Measurements from ENCODE around the gene MRPL16.
"Not testable (repeated sequence)": the region's sequence is repeated elsewhere in the genome, so short reads cannot be mapped to it uniquely, and the experiment has no call there.

The MRPL16 gene

GRCh38 chr11:59810911-59811259 lies 307 bp upstream of the MRPL16 start:
- no peak for DNase-seq (ENCODE audit: low read depth)

GRCh38 chr11:59807047-59807610 lies 3.4 kb downstream of the MRPL16 start:
- no peak for DNase-seq (ENCODE audit: low read depth)

- DNase-seq (ENCODE audit: low read depth) = no peak
Measured at GRCh38 chr11:59804061-59804460, 6.5 kb downstream of the MRPL16 start.

GRCh38 chr11:59802639-59803176 lies 7.9 kb downstream of the MRPL16 start:
- peak; percentile 24 for DNase-seq (ENCODE audit: low read depth)

- DNase-seq (ENCODE audit: low read depth) = no peak
Measured at GRCh38 chr11:59801981-59802638, 8.5 kb downstream of the MRPL16 start.

GRCh38 chr11:59801160-59801706 lies 9.3 kb downstream of the MRPL16 start:
- no peak for DNase-seq (ENCODE audit: low read depth)

- no peak for DNase-seq (ENCODE audit: low read depth)
Measured at GRCh38 chr11:59800390-59801025, 10.1 kb downstream of the MRPL16 start.

- DNase-seq (ENCODE audit: low read depth) = no peak
Measured at GRCh38 chr11:59794417-59794816, 16.2 kb downstream of the MRPL16 start.

- DNase-seq (ENCODE audit: low read depth) = no peak
Measured at GRCh38 chr11:59792507-59792906, 18.1 kb downstream of the MRPL16 start.

- DNase-seq (ENCODE audit: low read depth) = no peak
Measured at GRCh38 chr11:59791639-59792038, 18.9 kb downstream of the MRPL16 start.

GRCh38 chr11:59787816-59788215 lies 22.8 kb downstream of the MRPL16 start:
- no peak for DNase-seq (ENCODE audit: low read depth)

- DNase-seq (ENCODE audit: low read depth) = no peak
Measured at GRCh38 chr11:59787255-59787588, 23.4 kb downstream of the MRPL16 start.

- DNase-seq (ENCODE audit: low read depth) = no peak
Measured at GRCh38 chr11:59785818-59786217, 24.8 kb downstream of the MRPL16 start.

- DNase-seq (ENCODE audit: low read depth) = not testable (repeated sequence)
Measured at GRCh38 chr11:59784441-59784840, 26.1 kb downstream of the MRPL16 start.

- no peak for DNase-seq (ENCODE audit: low read depth)
Measured at GRCh38 chr11:59783632-59784090, 26.9 kb downstream of the MRPL16 start.

GRCh38 chr11:59782080-59782479 lies 28.5 kb downstream of the MRPL16 start:
- DNase-seq (ENCODE audit: low read depth) = no peak

GRCh38 chr11:59779487-59779886 lies 31.1 kb downstream of the MRPL16 start:
- DNase-seq (ENCODE audit: low read depth) = no peak

- DNase-seq (ENCODE audit: low read depth) = no peak
Measured at GRCh38 chr11:59778122-59778521, 32.5 kb downstream of the MRPL16 start.

- no peak for DNase-seq (ENCODE audit: low read depth)
Measured at GRCh38 chr11:59777104-59777503, 33.5 kb downstream of the MRPL16 start.

- no peak for DNase-seq (ENCODE audit: low read depth)
Measured at GRCh38 chr11:59776210-59777066, 34.1 kb downstream of the MRPL16 start.

GRCh38 chr11:59773083-59773440 lies 37.5 kb downstream of the MRPL16 start:
- DNase-seq (ENCODE audit: low read depth) = no peak

- DNase-seq (ENCODE audit: low read depth) = no peak
Measured at GRCh38 chr11:59771605-59772004, 39.0 kb downstream of the MRPL16 start.
